GM23338 (cell line): Measurements from ENCODE around the gene SORCS3. TPM values are rescaled to one million over a fixed set of nuclear protein-coding genes. Genes with fewer than 3 reads are reported as not detected.

ENCODE experiments used
- ATAC-seq: fragments of 200-7000 bp; cut with Tn5 transposase; 3 replicates; pipeline ENCODE4 v1.9.1; 2020
- DNase-seq: peaks from one replicate; pipeline ENCODE4 v3.0.0-alpha.2; 2015; ENCODE audit warnings: low spot score
- H2AFZ ChIP-seq: fragments of 200-600 bp; sonication (generic); 2 replicates; pipeline ENCODE4 v1.8.0; 2016; ENCODE audit warnings: antibody characterized with exemption, mild to moderate bottlenecking, moderate library complexity
- H3F3A ChIP-seq: fragments of 200-600 bp; sonication (generic); replicated peaks from 2 replicates; pipeline ENCODE4 v1.8.0; 2017; ENCODE audit warnings: antibody characterized with exemption, mixed run types, low read depth
- H3K27ac ChIP-seq: fragments of 200-600 bp; sonication (generic); 2 replicates; pipeline ENCODE4 v1.6.1; 2016; ENCODE audit warnings: low read depth
- H3K27me3 ChIP-seq: fragments of 200-600 bp; sonication (generic); 2 replicates; pipeline ENCODE4 v1.8.0; 2016; ENCODE audit warnings: mild to moderate bottlenecking, mixed run types, moderate library complexity; ENCODE audit not compliant: insufficient read depth
- H3K36me3 ChIP-seq: fragments of 200-600 bp; sonication (generic); 2 replicates; pipeline ENCODE4 v1.8.0; 2016; ENCODE audit warnings: mild to moderate bottlenecking; ENCODE audit not compliant: insufficient read depth
- H3K4me1 ChIP-seq: fragments of 200-600 bp; sonication (generic); 2 replicates; pipeline ENCODE4 v1.8.0; 2016; ENCODE audit warnings: mild to moderate bottlenecking, moderate library complexity; ENCODE audit not compliant: insufficient read depth
- H3K4me2 ChIP-seq: fragments of 200-600 bp; sonication (generic); 2 replicates; pipeline ENCODE4 v1.7.1; 2017; ENCODE audit warnings: mixed run types
- H3K4me3 ChIP-seq: fragments of 200-600 bp; sonication (generic); 2 replicates; pipeline ENCODE4 v1.6.1; 2016; ENCODE audit warnings: mixed run types
- H3K79me2 ChIP-seq: fragments of 200-600 bp; sonication (generic); replicated peaks from 2 replicates; pipeline ENCODE4 v1.8.0; 2017; ENCODE audit warnings: mild to moderate bottlenecking; ENCODE audit not compliant: insufficient read depth
- H3K9me2 ChIP-seq: fragments of 200-600 bp; sonication (generic); 2 replicates; pipeline ENCODE4 v1.8.0; 2017; ENCODE audit not compliant: insufficient read depth
- H4K20me1 ChIP-seq: fragments of 200-600 bp; sonication (generic); replicated peaks from 2 replicates; pipeline ENCODE4 v1.8.0; 2017; ENCODE audit warnings: mild to moderate bottlenecking; ENCODE audit not compliant: insufficient read depth
- H3K27ac Mint-ChIP-seq: 2 replicates; pipeline ENCODE4 v1.8.0; 2020; ENCODE audit warnings: inconsistent platforms, mild to moderate bottlenecking, moderate library complexity, mixed read lengths
- H3K27me3 Mint-ChIP-seq: 3 replicates; pipeline ENCODE4 v1.8.0; 2022; ENCODE audit warnings: low read depth, mild to moderate bottlenecking, moderate library complexity, mixed read lengths, inconsistent platforms; ENCODE audit not compliant: insufficient read depth, poor library complexity
- H3K36me3 Mint-ChIP-seq: 3 replicates; pipeline ENCODE4 v1.8.0; 2021; ENCODE audit warnings: low read depth, mild to moderate bottlenecking, inconsistent platforms, moderate library complexity, mixed read lengths
- H3K4me1 Mint-ChIP-seq: 3 replicates; pipeline ENCODE4 v1.8.0; 2020; ENCODE audit warnings: mild to moderate bottlenecking, inconsistent platforms, mixed read lengths
- H3K4me3 Mint-ChIP-seq: 3 replicates; pipeline ENCODE4 v1.8.0; 2021; ENCODE audit warnings: moderate library complexity, mild to moderate bottlenecking, inconsistent platforms, mixed read lengths
- H3K9me3 Mint-ChIP-seq: 3 replicates; pipeline ENCODE4 v1.8.0; 2020; ENCODE audit warnings: moderate library complexity, mild to moderate bottlenecking, inconsistent platforms, mixed read lengths
- CREB1 ChIP-seq: fragments of 250-450 bp; sonication (Bioruptor Pico); IDR thresholded peaks from 2 replicates; pipeline ENCODE4 v1.5.0; 2020; ENCODE audit warnings: low read depth, mild to moderate bottlenecking, moderate library complexity
- ETS1 ChIP-seq: IDR thresholded peaks from 2 replicates; pipeline ENCODE4 v1.6.1; 2016; ENCODE audit warnings: antibody characterized with exemption
- EZH2 ChIP-seq: fragments of 200-600 bp; sonication (generic); IDR thresholded peaks from one replicate; pipeline ENCODE4 v1.8.0; 2017; ENCODE audit warnings: antibody characterized with exemption, mild to moderate bottlenecking, low read depth; ENCODE audit not compliant: unreplicated experiment
- EZH2phosphoT487 ChIP-seq: fragments of 200-600 bp; sonication (generic); IDR thresholded peaks from one replicate; pipeline ENCODE4 v1.8.1; 2018; ENCODE audit warnings: antibody characterized with exemption; ENCODE audit not compliant: unreplicated experiment
- NANOG ChIP-seq: IDR thresholded peaks from 2 replicates; pipeline ENCODE4 v1.6.1; 2016; ENCODE audit warnings: antibody characterized with exemption, borderline replicate concordance
- POLR2AphosphoS5 ChIP-seq: IDR thresholded peaks from 2 replicates; pipeline ENCODE4 v1.6.1; 2016; ENCODE audit warnings: antibody characterized with exemption, low read depth
- STAT1 ChIP-seq: IDR thresholded peaks from one replicate; pipeline ENCODE4 v1.6.1; 2016; ENCODE audit warnings: antibody characterized with exemption; ENCODE audit not compliant: unreplicated experiment
- ZNF114 ChIP-seq: fragments of 250-450 bp; sonication (Bioruptor Pico); IDR thresholded peaks from 2 replicates; pipeline ENCODE4 v1.5.0; 2020; ENCODE audit warnings: mild to moderate bottlenecking, moderate library complexity
- ZNF331 ChIP-seq: fragments of 250-450 bp; sonication (Bioruptor Pico); IDR thresholded peaks from 2 replicates; pipeline ENCODE4 v1.5.0; 2020; ENCODE audit warnings: low read depth, mild to moderate bottlenecking, moderate library complexity
- polyA plus RNA-seq: library from polyadenylated mRNA; unstranded; fragments of >200 nt; fragmentation: Nextera tagmentation; extraction: Ambion mirVana; gene quantifications from 2 replicates; pipeline ENCODE4 v1.2.1, GENCODE V29; 2016
- total RNA-seq: library from RNA; depleted of rRNA; stranded (reverse); fragments of >200 nt; shearing (Covaris generic); gene quantifications from 2 replicates; pipeline ENCODE4 v1.2.3, GENCODE V29; 2014
- TF ChIP-seq, protein P1 (sequence below): IDR thresholded peaks from one replicate; pipeline ENCODE4 v1.6.1; 2018; ENCODE audit warnings: antibody characterized with exemption; ENCODE audit not compliant: unreplicated experiment
- TF ChIP-seq, protein P2 (sequence below), 2 experiments: fragments of 200-600 bp in 1 of 2; sonication (generic) in 1 of 2; conservative IDR thresholded peaks; 2 replicates each; pipeline versions ENCODE4 v1.5.1 to v1.6.1; 2016 to 2017; ENCODE audit warnings: antibody characterized with exemption in 2 of 2, low read depth in 2 of 2, mild to moderate bottlenecking in 2 of 2, moderate library complexity in 1 of 2

SORCS3 gene
- total and polyA plus RNA-seq, 2 experiments from 2014 or later: 0.37 to 1.4 TPM

DNA sequence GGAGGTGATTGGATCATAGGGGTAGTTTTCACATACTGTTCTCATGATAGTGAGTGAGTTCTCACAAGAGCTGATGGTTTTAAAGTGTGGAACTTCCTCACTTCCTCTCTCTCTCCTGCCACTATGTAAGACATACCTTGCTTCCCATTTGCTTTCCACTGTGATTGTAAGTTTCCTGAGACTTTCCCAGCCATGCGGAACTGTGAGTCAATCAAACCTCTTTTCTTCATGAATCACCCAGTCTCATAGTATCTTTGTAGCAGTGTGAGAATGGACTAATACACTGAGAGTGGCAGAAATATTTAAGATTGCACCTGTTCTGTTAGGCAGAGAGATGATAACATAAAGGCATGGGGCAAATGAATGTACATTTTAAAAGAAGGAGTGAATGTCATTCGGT lies 507.8 kb downstream of the SORCS3 start:
- Histone ChIP-seq H3K36me3 (no peaks in the 10 kb centered on the region), H3K79me2 (no peaks in the 10 kb centered on the region), H3K27ac (no peak overlapping the region), H3K27me3 (no peaks in the 10 kb centered on the region), H2AFZ (no peak overlapping the region), H4K20me1 (no peaks in the 10 kb centered on the region), H3K4me1 (no peaks in the 10 kb centered on the region), H3F3A (no peaks in the 10 kb centered on the region), H3K9me2 (0 out of 2 replicates have a peak, but pooled peaks cover 7% of the 10 kb centered on the region), H3K4me2 (no peak overlapping the region), H3K4me3 (no peak overlapping the region)
- Mint-ChIP-seq H3K9me3 (no peaks in the 10 kb centered on the region), H3K27ac (no peak overlapping the region), H3K27me3 (peaks cover 2% of the 10 kb centered on the region), H3K4me3 (no peak overlapping the region), H3K36me3 (no peaks in the 10 kb centered on the region), H3K4me1 (peaks cover 7% of the 10 kb centered on the region)
- no peak for TF ChIP-seq ETS1
- no peak for TF ChIP-seq EZH2phosphoT487
- TF ChIP-seq, protein P1, sequence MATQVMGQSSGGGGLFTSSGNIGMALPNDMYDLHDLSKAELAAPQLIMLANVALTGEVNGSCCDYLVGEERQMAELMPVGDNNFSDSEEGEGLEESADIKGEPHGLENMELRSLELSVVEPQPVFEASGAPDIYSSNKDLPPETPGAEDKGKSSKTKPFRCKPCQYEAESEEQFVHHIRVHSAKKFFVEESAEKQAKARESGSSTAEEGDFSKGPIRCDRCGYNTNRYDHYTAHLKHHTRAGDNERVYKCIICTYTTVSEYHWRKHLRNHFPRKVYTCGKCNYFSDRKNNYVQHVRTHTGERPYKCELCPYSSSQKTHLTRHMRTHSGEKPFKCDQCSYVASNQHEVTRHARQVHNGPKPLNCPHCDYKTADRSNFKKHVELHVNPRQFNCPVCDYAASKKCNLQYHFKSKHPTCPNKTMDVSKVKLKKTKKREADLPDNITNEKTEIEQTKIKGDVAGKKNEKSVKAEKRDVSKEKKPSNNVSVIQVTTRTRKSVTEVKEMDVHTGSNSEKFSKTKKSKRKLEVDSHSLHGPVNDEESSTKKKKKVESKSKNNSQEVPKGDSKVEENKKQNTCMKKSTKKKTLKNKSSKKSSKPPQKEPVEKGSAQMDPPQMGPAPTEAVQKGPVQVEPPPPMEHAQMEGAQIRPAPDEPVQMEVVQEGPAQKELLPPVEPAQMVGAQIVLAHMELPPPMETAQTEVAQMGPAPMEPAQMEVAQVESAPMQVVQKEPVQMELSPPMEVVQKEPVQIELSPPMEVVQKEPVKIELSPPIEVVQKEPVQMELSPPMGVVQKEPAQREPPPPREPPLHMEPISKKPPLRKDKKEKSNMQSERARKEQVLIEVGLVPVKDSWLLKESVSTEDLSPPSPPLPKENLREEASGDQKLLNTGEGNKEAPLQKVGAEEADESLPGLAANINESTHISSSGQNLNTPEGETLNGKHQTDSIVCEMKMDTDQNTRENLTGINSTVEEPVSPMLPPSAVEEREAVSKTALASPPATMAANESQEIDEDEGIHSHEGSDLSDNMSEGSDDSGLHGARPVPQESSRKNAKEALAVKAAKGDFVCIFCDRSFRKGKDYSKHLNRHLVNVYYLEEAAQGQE: no peak
- no peak for TF ChIP-seq POLR2AphosphoS5
- no peak for TF ChIP-seq STAT1
- no peak for TF ChIP-seq EZH2
- no peak for TF ChIP-seq ZNF114 (CRISPR knock-in tag)
- no peak for TF ChIP-seq CREB1 (CRISPR knock-in tag)
- no peak for TF ChIP-seq ZNF331
- ATAC-seq: no peak
- DNase-seq: no peak

GRCh38 chr10:105149371-105149891 lies 508.3 kb downstream of the SORCS3 start:
- Histone ChIP-seq H3K4me2 (no peak overlapping the region), H3K27ac (no peak overlapping the region), H3K79me2 (no peaks in the 10 kb centered on the region), H3K4me1 (no peaks in the 10 kb centered on the region), H3K9me2 (0 out of 2 replicates have a peak, but pooled peaks cover 7% of the 10 kb centered on the region), H3K36me3 (no peaks in the 10 kb centered on the region), H3K27me3 (no peaks in the 10 kb centered on the region), H4K20me1 (no peaks in the 10 kb centered on the region), H3F3A (no peaks in the 10 kb centered on the region), H3K4me3 (no peak overlapping the region), H2AFZ (no peak overlapping the region)
- peaks cover 7% of the 10 kb centered on the region for H3K4me1 Mint-ChIP-seq
- H3K9me3 Mint-ChIP-seq: no peaks in the 10 kb centered on the region
- H3K36me3 Mint-ChIP-seq: no peaks in the 10 kb centered on the region
- peaks cover 3% of the 10 kb centered on the region for H3K27me3 Mint-ChIP-seq
- H3K4me3 Mint-ChIP-seq: no peak overlapping the region
- TF ChIP-seq, protein P2, sequence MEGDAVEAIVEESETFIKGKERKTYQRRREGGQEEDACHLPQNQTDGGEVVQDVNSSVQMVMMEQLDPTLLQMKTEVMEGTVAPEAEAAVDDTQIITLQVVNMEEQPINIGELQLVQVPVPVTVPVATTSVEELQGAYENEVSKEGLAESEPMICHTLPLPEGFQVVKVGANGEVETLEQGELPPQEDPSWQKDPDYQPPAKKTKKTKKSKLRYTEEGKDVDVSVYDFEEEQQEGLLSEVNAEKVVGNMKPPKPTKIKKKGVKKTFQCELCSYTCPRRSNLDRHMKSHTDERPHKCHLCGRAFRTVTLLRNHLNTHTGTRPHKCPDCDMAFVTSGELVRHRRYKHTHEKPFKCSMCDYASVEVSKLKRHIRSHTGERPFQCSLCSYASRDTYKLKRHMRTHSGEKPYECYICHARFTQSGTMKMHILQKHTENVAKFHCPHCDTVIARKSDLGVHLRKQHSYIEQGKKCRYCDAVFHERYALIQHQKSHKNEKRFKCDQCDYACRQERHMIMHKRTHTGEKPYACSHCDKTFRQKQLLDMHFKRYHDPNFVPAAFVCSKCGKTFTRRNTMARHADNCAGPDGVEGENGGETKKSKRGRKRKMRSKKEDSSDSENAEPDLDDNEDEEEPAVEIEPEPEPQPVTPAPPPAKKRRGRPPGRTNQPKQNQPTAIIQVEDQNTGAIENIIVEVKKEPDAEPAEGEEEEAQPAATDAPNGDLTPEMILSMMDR (conservative IDR thresholded peaks at IDR 0.05; ENCODE audit: low read depth in 2 of 2): no peak
- TF ChIP-seq ETS1 (no peak), ZNF114 (CRISPR knock-in tag) (no peak), NANOG (no peak), STAT1 (no peak)
- TF ChIP-seq, protein P1: no peak
- H3K27ac Mint-ChIP-seq: no peak overlapping the region
- ATAC-seq: no peak
- no peak for DNase-seq
